OCI-LY1 (cell line): Measurements from ENCODE around the gene TMEM132C.

Experiments used
- H2AFZ ChIP-seq: fragments of 200-600 bp; sonication (generic), shearing (Covaris generic); 2 replicates; pipeline ENCODE4 v1.6.0; 2014; ENCODE audit warnings: antibody characterized with exemption, mild to moderate bottlenecking, low read length
- H3F3A ChIP-seq: fragments of 200-600 bp; sonication (generic), shearing (Covaris generic); 2 replicates; pipeline ENCODE4 v1.6.0; 2014; ENCODE audit warnings: mild to moderate bottlenecking, antibody characterized with exemption, low read length, moderate library complexity; ENCODE audit not compliant: insufficient read depth
- H3K27ac ChIP-seq: fragments of 200-600 bp; sonication (generic); 2 replicates; pipeline ENCODE4 v1.5.1; 2014; ENCODE audit warnings: low read length, mixed run types, mild to moderate bottlenecking, low read depth; ENCODE audit not compliant: poor library complexity, severe bottlenecking
- H3K27me3 ChIP-seq: fragments of 200-600 bp; sonication (generic); 2 replicates; pipeline ENCODE4 v1.6.0; 2014; ENCODE audit warnings: antibody characterized with exemption, mild to moderate bottlenecking, low read length, moderate library complexity; ENCODE audit not compliant: insufficient read depth
- H3K36me3 ChIP-seq: fragments of 200-600 bp; sonication (generic); 2 replicates; pipeline ENCODE4 v1.6.1; 2014; ENCODE audit warnings: mild to moderate bottlenecking, antibody characterized with exemption, low read length, moderate library complexity, mixed read lengths; ENCODE audit not compliant: insufficient read depth
- H3K4me1 ChIP-seq: fragments of 200-600 bp; sonication (generic); 2 replicates; pipeline ENCODE4 v1.5.1; 2014; ENCODE audit warnings: mild to moderate bottlenecking, low read length, moderate library complexity; ENCODE audit not compliant: insufficient read depth, severe bottlenecking
- H3K4me2 ChIP-seq: fragments of 200-600 bp; sonication (generic), shearing (Covaris generic); 2 replicates; pipeline ENCODE4 v1.6.1; 2014; ENCODE audit warnings: low read length
- H3K4me3 ChIP-seq: fragments of 200-600 bp; sonication (generic); 2 replicates; pipeline ENCODE4 v1.5.1; 2014; ENCODE audit warnings: low read length, low read depth, mild to moderate bottlenecking, mixed read lengths; ENCODE audit not compliant: poor library complexity, severe bottlenecking
- H3K79me2 ChIP-seq: fragments of 200-600 bp; shearing (Covaris generic); 2 replicates; pipeline ENCODE4 v1.6.1; 2016; ENCODE audit warnings: mixed run types, low read length, mixed read lengths; ENCODE audit not compliant: insufficient read depth
- H3K9ac ChIP-seq: fragments of 200-600 bp; sonication (generic), shearing (Covaris generic); 2 replicates; pipeline ENCODE4 v1.6.1; 2014; ENCODE audit warnings: mild to moderate bottlenecking, low read length, mixed read lengths
- H3K9me2 ChIP-seq: fragments of 200-600 bp; sonication (generic), shearing (Covaris generic); 2 replicates; pipeline ENCODE4 v1.6.1; 2014; ENCODE audit warnings: low read depth, mild to moderate bottlenecking, low read length, mixed read lengths
- H3K9me3 ChIP-seq: fragments of 200-600 bp; shearing (Covaris generic); 2 replicates; pipeline ENCODE4 v1.6.1; 2014; ENCODE audit warnings: low read length, mixed read lengths
- H4K20me1 ChIP-seq: fragments of 200-600 bp; sonication (generic), shearing (Covaris generic); 2 replicates; pipeline ENCODE4 v1.6.0; 2016; ENCODE audit warnings: mild to moderate bottlenecking, low read length; ENCODE audit not compliant: insufficient read depth
- EZH2 ChIP-seq: fragments of 200-600 bp; sonication (generic), shearing (Covaris generic); IDR thresholded peaks from 2 replicates; pipeline ENCODE4 v1.8.0; 2017; ENCODE audit warnings: borderline replicate concordance, mixed run types, mild to moderate bottlenecking, antibody characterized with exemption, low read length, moderate library complexity, mixed read lengths
- TF ChIP-seq, protein P1 (sequence below): fragments of 200-600 bp; sonication (generic), shearing (Covaris generic); IDR thresholded peaks from 2 replicates; pipeline ENCODE4 v1.5.1; 2017; ENCODE audit warnings: mild to moderate bottlenecking, antibody characterized with exemption, low read length, moderate library complexity, mixed read lengths

TMEM132C gene

DNA sequence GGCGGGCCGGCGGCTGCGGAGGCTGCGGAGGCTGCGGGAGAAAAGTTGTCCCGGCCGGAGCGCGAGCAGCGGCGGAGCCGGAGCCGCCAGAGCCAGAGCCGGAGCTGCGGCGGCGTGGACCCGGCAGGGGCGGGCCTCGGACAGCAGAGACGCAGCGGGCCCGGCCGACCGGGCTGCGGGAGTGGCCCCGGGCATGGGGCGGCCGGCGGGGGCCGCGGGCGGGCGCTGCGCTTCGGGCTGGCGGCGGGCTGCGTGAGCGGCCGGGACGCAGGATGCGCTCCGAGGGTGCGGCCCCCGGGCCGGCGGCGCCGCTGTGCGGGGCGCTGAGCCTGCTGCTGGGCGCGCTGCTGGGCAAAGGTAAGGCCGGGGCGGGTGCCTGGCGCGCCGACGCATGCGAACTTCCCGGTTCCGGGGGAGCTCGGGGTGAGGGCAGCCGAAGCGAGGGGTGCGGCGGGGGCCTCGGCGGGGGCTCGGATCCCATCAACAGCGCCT lies at the start of gene TMEM132C:
Gene TMEM132C, plus strand, starts transcription at position 40 of the 492 bp plus-strand sequence. Its CDS starts 233 bp downstream, at position 273.
- Histone ChIP-seq H3K4me1 (no peaks in the 10 kb centered on the region), H2AFZ (no peak within 1 kb of the TSS), H3K9me2 (no peaks in the 10 kb centered on the region), H3K79me2 (no peaks in the 10 kb centered on the region), H3K4me2 (no peak within 1 kb of the TSS), H3K4me3 (no peak within 1 kb of the TSS), H4K20me1 (no peaks in the 10 kb centered on the region), H3K27ac (no peak within 1 kb of the TSS), H3F3A (no peaks in the 10 kb centered on the region), H3K27me3 (no peaks in the 10 kb centered on the region), H3K9me3 (no peaks in the 10 kb centered on the region), H3K36me3 (no peaks in the 10 kb centered on the region), H3K9ac (no peak within 1 kb of the TSS)
- TF ChIP-seq, protein P1, sequence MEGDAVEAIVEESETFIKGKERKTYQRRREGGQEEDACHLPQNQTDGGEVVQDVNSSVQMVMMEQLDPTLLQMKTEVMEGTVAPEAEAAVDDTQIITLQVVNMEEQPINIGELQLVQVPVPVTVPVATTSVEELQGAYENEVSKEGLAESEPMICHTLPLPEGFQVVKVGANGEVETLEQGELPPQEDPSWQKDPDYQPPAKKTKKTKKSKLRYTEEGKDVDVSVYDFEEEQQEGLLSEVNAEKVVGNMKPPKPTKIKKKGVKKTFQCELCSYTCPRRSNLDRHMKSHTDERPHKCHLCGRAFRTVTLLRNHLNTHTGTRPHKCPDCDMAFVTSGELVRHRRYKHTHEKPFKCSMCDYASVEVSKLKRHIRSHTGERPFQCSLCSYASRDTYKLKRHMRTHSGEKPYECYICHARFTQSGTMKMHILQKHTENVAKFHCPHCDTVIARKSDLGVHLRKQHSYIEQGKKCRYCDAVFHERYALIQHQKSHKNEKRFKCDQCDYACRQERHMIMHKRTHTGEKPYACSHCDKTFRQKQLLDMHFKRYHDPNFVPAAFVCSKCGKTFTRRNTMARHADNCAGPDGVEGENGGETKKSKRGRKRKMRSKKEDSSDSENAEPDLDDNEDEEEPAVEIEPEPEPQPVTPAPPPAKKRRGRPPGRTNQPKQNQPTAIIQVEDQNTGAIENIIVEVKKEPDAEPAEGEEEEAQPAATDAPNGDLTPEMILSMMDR, result no peak
- no peak for TF ChIP-seq EZH2

DNA sequence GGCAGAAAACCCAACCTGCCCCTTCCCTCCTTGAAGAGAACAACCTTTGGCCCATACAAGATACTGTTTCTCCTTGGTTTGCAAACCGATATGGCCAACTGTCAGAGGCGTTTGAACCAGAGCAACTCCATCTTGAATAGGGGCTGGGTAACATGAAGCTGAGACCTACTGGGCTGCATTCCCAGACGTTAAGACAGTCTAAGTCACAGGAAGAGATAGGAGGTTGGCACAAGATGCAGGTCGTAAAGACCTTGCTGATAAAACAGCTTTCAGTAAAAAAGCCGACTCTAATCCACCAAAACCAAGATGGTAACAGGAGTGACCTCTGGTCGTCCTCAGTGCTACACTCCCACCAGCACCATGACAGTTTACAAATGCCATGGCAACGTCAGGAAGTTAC lies 42.7 kb upstream of the TMEM132C start:
- H3K4me3 ChIP-seq, result no peak overlapping the region
- no peaks in the 10 kb centered on the region for H4K20me1 ChIP-seq
- no peaks in the 10 kb centered on the region for H3K4me1 ChIP-seq
- TF ChIP-seq, protein P1, result no peak
- TF ChIP-seq EZH2, result no peak
- H3K79me2 ChIP-seq, result no peaks in the 10 kb centered on the region
- H3K9me2 ChIP-seq, result no peaks in the 10 kb centered on the region
- H3K27me3 ChIP-seq, result no peaks in the 10 kb centered on the region
- H3F3A ChIP-seq, result no peaks in the 10 kb centered on the region
- no peaks in the 10 kb centered on the region for H3K9me3 ChIP-seq
- H3K36me3 ChIP-seq, result no peaks in the 10 kb centered on the region
- H3K4me2 ChIP-seq, result no peak overlapping the region
- H2AFZ ChIP-seq, result no peak overlapping the region
- H3K27ac ChIP-seq, result no peak overlapping the region
- H3K9ac ChIP-seq, result no peak overlapping the region

DNA sequence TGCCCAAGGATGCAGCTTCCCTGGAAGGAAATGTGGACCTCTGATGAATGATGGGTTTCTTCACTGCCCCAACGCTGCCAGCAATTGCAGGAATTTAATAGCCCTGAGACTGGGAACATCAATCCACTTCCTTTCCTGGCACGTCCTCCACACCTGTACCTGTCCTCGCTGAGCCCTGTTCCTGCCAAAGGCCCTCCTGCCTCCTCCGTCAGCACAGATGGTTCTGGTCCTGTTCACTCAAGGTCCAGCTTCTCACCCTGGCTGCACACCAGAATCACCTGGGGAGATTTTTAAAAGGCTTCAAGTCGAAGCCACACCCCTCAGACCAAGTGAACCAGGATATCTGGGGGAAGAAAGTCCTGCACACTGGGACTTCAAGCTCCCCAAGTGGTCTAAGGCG lies 38.4 kb upstream of the TMEM132C start:
- no peaks in the 10 kb centered on the region for H3K36me3 ChIP-seq
- H3K27me3 ChIP-seq, result no peaks in the 10 kb centered on the region
- no peaks in the 10 kb centered on the region for H4K20me1 ChIP-seq
- no peaks in the 10 kb centered on the region for H3K9me2 ChIP-seq
- H3K27ac ChIP-seq, result no peak overlapping the region
- no peak overlapping the region for H3K4me3 ChIP-seq
- no peaks in the 10 kb centered on the region for H3K4me1 ChIP-seq
- TF ChIP-seq EZH2, result no peak
- TF ChIP-seq, protein P1, result no peak
- H3K79me2 ChIP-seq, result no peaks in the 10 kb centered on the region
- H3F3A ChIP-seq, result no peaks in the 10 kb centered on the region
- H3K9me3 ChIP-seq, result no peaks in the 10 kb centered on the region
- H2AFZ ChIP-seq, result no peak overlapping the region
- no peak overlapping the region for H3K4me2 ChIP-seq
- H3K9ac ChIP-seq, result no peak overlapping the region
